ENCODE data around the gene BUD23. TPM values are rescaled to one million over a fixed set of nuclear protein-coding genes. Genes with fewer than 3 reads are reported as not detected.

Gene BUD23
- polyA plus RNA-seq, 1 experiment, result 48.6 TPM

- CTCF ChIA-PET, result interaction anchor here (0.6 to 2.2 kb wide), 5 partner anchors 12 to 130 kb away, joined by 3 to 16 read pairs (median 5); no protein-coding TSS in a partner anchor
- no peak for TF ChIP-seq CTCF (IDR thresholded peaks at IDR 0.05; ENCODE audit: low read depth, low read length)
- H3K27ac ChIP-seq (ENCODE audit: low read depth, low read length), result peak overlapping the region; percentile 31
Measured at GRCh38 chr7:73737491-73738219, 54.3 kb downstream of the BUD23 start.

GRCh38 chr7:73738220-73738611, 54.8 kb downstream of the BUD23 start:
- Histone ChIP-seq H3K27ac (ENCODE audit: low read depth, low read length) (peak overlapping the region; percentile 31), H3K27me3 (ENCODE audit: control insufficient read depth, insufficient read depth, low read length) (no peaks in the 10 kb centered on the region), H3K4me3 (ENCODE audit: low read depth, low read length) (peak overlapping the region; percentile 89), H3K9me3 (ENCODE audit: control insufficient read depth, insufficient read depth, low read length) (no peaks in the 10 kb centered on the region; the same call in 1 of the 2 replicates)
- ChIA-PET POLR2A (interaction anchor here (0.5 to 1.5 kb wide), 5 partner anchors 10 to 125 kb away, joined by 3 to 10 read pairs (median 3); no protein-coding TSS in a partner anchor), CTCF (interaction anchor here (0.6 to 2.2 kb wide), 5 partner anchors 12 to 274 kb away, joined by 3 to 16 read pairs (median 9); no protein-coding TSS in a partner anchor)
- no peak for DNase-seq (ENCODE audit: low read depth, low spot score)
- no peak for TF ChIP-seq CTCF (IDR thresholded peaks at IDR 0.05; ENCODE audit: low read depth, low read length)

More at GRCh38 chr7:73737491-73738219, 54.3 kb downstream of the BUD23 start:
- Histone ChIP-seq H3K9me3 (ENCODE audit: control insufficient read depth, insufficient read depth, low read length) (no peaks in the 10 kb centered on the region; the same call in 1 of the 2 replicates), H3K27me3 (ENCODE audit: control insufficient read depth, insufficient read depth, low read length) (no peaks in the 10 kb centered on the region), H3K4me3 (ENCODE audit: low read depth, low read length) (peak overlapping the region; percentile 89)
- DNase-seq (ENCODE audit: low read depth, low spot score), result no peak
- POLR2A ChIA-PET, result no interaction called here

- peak within 1 kb of the TSS; percentile 89 for H3K4me3 ChIP-seq (ENCODE audit: low read depth, low read length)
- TF ChIP-seq CTCF (IDR thresholded peaks at IDR 0.05; ENCODE audit: low read depth, low read length), result no peak
- no peaks in the 10 kb centered on the region for H3K27me3 ChIP-seq (ENCODE audit: control insufficient read depth, insufficient read depth, low read length)
- peak within 1 kb of the TSS; percentile 31 for H3K27ac ChIP-seq (ENCODE audit: low read depth, low read length)
- peak; percentile 92 for DNase-seq (ENCODE audit: low read depth, low spot score)
- ChIA-PET POLR2A (interaction anchor here (0.5 to 1.5 kb wide), 6 partner anchors 10 to 124 kb away, joined by 3 to 12 read pairs (median 4); no protein-coding TSS in a partner anchor), CTCF (interaction anchor here (0.5 to 2.2 kb wide), 7 partner anchors 13 to 273 kb away, joined by 3 to 16 read pairs (median 5); no protein-coding TSS in a partner anchor)
- no peaks in the 10 kb centered on the region; the same call in 1 of the 2 replicates for H3K9me3 ChIP-seq (ENCODE audit: control insufficient read depth, insufficient read depth, low read length)
Measured at GRCh38 chr7:73738612-73739386, 55.4 kb downstream of the BUD23 start, which contains the start of gene ABHD11. TSS of gene ABHD11 (minus strand) at chr7:73738802. CDS start at chr7:73738770, 32 bp downstream.

- Histone ChIP-seq H3K4me3 (ENCODE audit: low read depth, low read length) (peak overlapping the region; percentile 89), H3K27ac (ENCODE audit: low read depth, low read length) (no peak overlapping the region), H3K27me3 (ENCODE audit: control insufficient read depth, insufficient read depth, low read length) (no peaks in the 10 kb centered on the region), H3K9me3 (ENCODE audit: control insufficient read depth, insufficient read depth, low read length) (no peaks in the 10 kb centered on the region; the same call in 1 of the 2 replicates)
- TF ChIP-seq CTCF (IDR thresholded peaks at IDR 0.05; ENCODE audit: low read depth, low read length), result no peak
- POLR2A ChIA-PET, result interaction anchor here (1.1 to 1.5 kb wide), 2 partner anchors 17 to 111 kb away, joined by 3 to 12 read pairs; no protein-coding TSS in a partner anchor
- DNase-seq (ENCODE audit: low read depth, low spot score), result no peak
- CTCF ChIA-PET, result interaction anchor here (0.7 to 2.2 kb wide), 3 partner anchors 14 to 115 kb away, joined by 3 to 16 read pairs (median 9); no protein-coding TSS in a partner anchor
Measured at GRCh38 chr7:73739387-73739767, 56.0 kb downstream of the BUD23 start.

Measured in AG04450 (cell line).